Gastroesophageal sphincter (tissue), 3 donors: ENCODE measurements around the gene BANP.

Source experiments
- CTCF ChIP-seq, 4 experiments: fragments of 200-600 bp in 2 of 4; fragments of 450-650 bp in 2 of 4; sonication (generic) in 1 of 4; IDR thresholded peaks; one replicate each; pipeline ENCODE4 v1.5.1; 2017 to 2019; ENCODE audit warnings: antibody characterized with exemption in 4 of 4, mild to moderate bottlenecking in 2 of 4, moderate library complexity in 2 of 4
- EP300 ChIP-seq: sonication (generic); formaldehyde crosslinking; IDR thresholded peaks from one replicate; pipeline ENCODE4 v1.6.1; 2017; ENCODE audit warnings: antibody characterized with exemption, mild to moderate bottlenecking
- POLR2A ChIP-seq, 2 donors: fragments of 450-650 bp; IDR thresholded peaks; one replicate each; pipeline ENCODE4 v1.6.1; 2017; ENCODE audit warnings: antibody characterized with exemption in 2 of 2, mild to moderate bottlenecking in 2 of 2, moderate library complexity in 1 of 2
- POLR2AphosphoS5 ChIP-seq: sonication (generic); formaldehyde crosslinking; IDR thresholded peaks from one replicate; pipeline ENCODE4 v1.6.1; 2017; ENCODE audit warnings: antibody characterized with exemption

- TF ChIP-seq POLR2AphosphoS5 (no peak), CTCF (IDR thresholded peaks at IDR 0.05) (no peak), EP300 (no peak), POLR2A (IDR thresholded peaks at IDR 0.05) (no peak)
These were observed 68.7 kb downstream of the BANP start for GRCh38 chr16:88019821-88020515.
